NB4 (cell line): ENCODE measurements around the gene SKAP2.

ENCODE experiments used
- DNase-seq: peaks from one replicate; pipeline ENCODE4 v3.0.0; 2010; ENCODE audit warnings: low read depth
- H3K4me3 ChIP-seq: one replicate; pipeline ENCODE4 v1.5.1; 2011; ENCODE audit warnings: mild to moderate bottlenecking, low read depth, low read length, moderate library complexity
- CTCF ChIP-seq: IDR thresholded peaks from one replicate; pipeline ENCODE4 v1.5.1; 2012; ENCODE audit warnings: low read depth, low read length
- MAX ChIP-seq: IDR thresholded peaks from 2 replicates; pipeline ENCODE4 v1.6.1; 2011; ENCODE audit warnings: low read depth, low read length
- MYC ChIP-seq: IDR thresholded peaks from 2 replicates; pipeline ENCODE4 v1.6.1; 2011; ENCODE audit warnings: low read depth, low read length
- POLR2A ChIP-seq: IDR thresholded peaks from 2 replicates; pipeline ENCODE4 v1.6.1; 2011; ENCODE audit warnings: mild to moderate bottlenecking; ENCODE audit not compliant: insufficient read length; ENCODE audit errors: extremely low read depth

Gene SKAP2

GRCh38 chr7:26705567-26705966 is 158.8 kb downstream of the SKAP2 start:
- no peak for DNase-seq
- H3K4me3 ChIP-seq, result no peak overlapping the region
- TF ChIP-seq POLR2A (no peak), MYC (no peak), CTCF (no peak), MAX (no peak)

- H3K4me3 ChIP-seq, result no peak overlapping the region
- DNase-seq, result no peak
- TF ChIP-seq POLR2A, result no peak
- no peak for TF ChIP-seq MYC
- no peak for TF ChIP-seq MAX
- TF ChIP-seq CTCF, result no peak
Observed at GRCh38 chr7:26704786-26705185, 159.6 kb downstream of the SKAP2 start.

- no peak for DNase-seq
- no peak for TF ChIP-seq MYC
- no peak overlapping the region for H3K4me3 ChIP-seq
Observed at GRCh38 chr7:26704036-26704435, 160.4 kb downstream of the SKAP2 start.

GRCh38 chr7:26700893-26701292 is 163.5 kb downstream of the SKAP2 start:
- TF ChIP-seq CTCF (no peak), MAX (no peak), MYC (no peak), POLR2A (no peak)

GRCh38 chr7:26700386-26700785 is 164.0 kb downstream of the SKAP2 start:
- TF ChIP-seq MYC (no peak), MAX (no peak), POLR2A (no peak), CTCF (no peak)
- no peak overlapping the region for H3K4me3 ChIP-seq
- DNase-seq, result no peak

More at GRCh38 chr7:26700893-26701292, 163.5 kb downstream of the SKAP2 start:
- DNase-seq, result no peak
- H3K4me3 ChIP-seq, result no peak overlapping the region

- no peak for TF ChIP-seq POLR2A
- no peak for DNase-seq
- H3K4me3 ChIP-seq, result no peak overlapping the region
Observed at GRCh38 chr7:26699766-26700165, 164.6 kb downstream of the SKAP2 start.

- DNase-seq, result no peak
- TF ChIP-seq CTCF, result no peak
- H3K4me3 ChIP-seq, result no peak overlapping the region
Observed at GRCh38 chr7:26698806-26699205, 165.6 kb downstream of the SKAP2 start.
